Activated CD8-positive, alpha-beta T cell treated with anti-CD3 and anti-CD28 coated beads for 36 hours (primary cell): ENCODE data around the gene KRT6A. TPM values are rescaled to one million over a fixed set of nuclear protein-coding genes. Genes with fewer than 3 reads are reported as not detected.

Experiments used
- ATAC-seq: fragments of 200-7000 bp; cut with Tn5 transposase; one replicate; pipeline ENCODE4 v1.10.0; 2021; ENCODE audit warnings: mild to moderate bottlenecking, moderate library complexity
- CTCF ChIA-PET: fragments of 350-600 bp; sonication (Branson Sonifier 250); formaldehyde crosslinking; loops from one replicate; lab custom pipeline; 2021; ENCODE audit warnings: antibody characterized with exemption; lab: Charles Lee
- POLR2A ChIA-PET: fragments of 350-600 bp; sonication (Branson Sonifier 250); formaldehyde crosslinking; loops from one replicate; lab custom pipeline; 2021; ENCODE audit warnings: antibody characterized with exemption; lab: Charles Lee
- DNase-seq: peaks from one replicate; pipeline ENCODE4 v3.0.0-alpha.2; 2020
- H3K27ac Mint-ChIP-seq: one replicate; pipeline ENCODE4 v1.8.0; 2021; ENCODE audit warnings: mild to moderate bottlenecking, mixed read lengths
- H3K27me3 Mint-ChIP-seq: one replicate; pipeline ENCODE4 v1.8.0; 2021; ENCODE audit warnings: mixed read lengths
- H3K36me3 Mint-ChIP-seq: one replicate; pipeline ENCODE4 v1.8.0; 2021; ENCODE audit warnings: low read depth, mixed read lengths
- H3K4me1 Mint-ChIP-seq: one replicate; pipeline ENCODE4 v1.8.0; 2021; ENCODE audit warnings: low read depth, mixed read lengths
- H3K4me3 Mint-ChIP-seq: one replicate; pipeline ENCODE4 v1.8.0; 2021; ENCODE audit warnings: mild to moderate bottlenecking, moderate library complexity, mixed read lengths
- H3K9me3 Mint-ChIP-seq: one replicate; pipeline ENCODE4 v1.8.0; 2021; ENCODE audit warnings: mixed read lengths
- CTCF ChIP-seq: fragments of 200-600 bp; IDR thresholded peaks from one replicate; pipeline ENCODE4 v1.8.0; 2022; ENCODE audit warnings: antibody characterized with exemption, mild to moderate bottlenecking
- intact Hi-C: fragments of 100-400 bp; cut with micrococcal nuclease; formaldehyde crosslinking; loops from one replicate; pipeline ENCODE4 v1.10.0; 2022
- total RNA-seq, 2 experiments: library from RNA; stranded (reverse); gene quantifications; one replicate each; pipeline ENCODE4 v1.2.3, GENCODE V29; 2021

KRT6A gene
- not detected for total RNA-seq

GRCh38 chr12:52493172-52493571, at the start of gene KRT6A:
Gene KRT6A, minus strand, starts transcription at chr12:52493257. Its CDS starts 69 bp downstream, at chr12:52493188.
- no peak for ATAC-seq
- peaks cover 30% of the 10 kb centered on the region for H3K27me3 Mint-ChIP-seq
- TF ChIP-seq CTCF, result no peak
- H3K27ac Mint-ChIP-seq, result no peak within 1 kb of the TSS
- intact Hi-C loops, result no loop called here
- ChIA-PET CTCF (no interaction called here), POLR2A (no interaction called here)
- no peak within 1 kb of the TSS for H3K4me3 Mint-ChIP-seq
- no peak for DNase-seq
- H3K36me3 Mint-ChIP-seq, result no peaks in the 10 kb centered on the region
- no peaks in the 10 kb centered on the region for H3K4me1 Mint-ChIP-seq
- H3K9me3 Mint-ChIP-seq, result no peaks in the 10 kb centered on the region

GRCh38 chr12:52542157-52542556, 49.1 kb upstream of the KRT6A start:
- POLR2A ChIA-PET, result no interaction called here
- no peak for ATAC-seq
- DNase-seq, result no peak
- intact Hi-C loops, result no loop called here
- Mint-ChIP-seq H3K4me3 (no peak overlapping the region), H3K27ac (no peak overlapping the region), H3K27me3 (no peaks in the 10 kb centered on the region), H3K4me1 (peaks cover 4% of the 10 kb centered on the region), H3K36me3 (no peaks in the 10 kb centered on the region), H3K9me3 (no peaks in the 10 kb centered on the region)
- CTCF ChIA-PET, result no interaction called here
- no peak for TF ChIP-seq CTCF

GRCh38 chr12:52541709-52542108, 48.7 kb upstream of the KRT6A start:
- no peaks in the 10 kb centered on the region for H3K27me3 Mint-ChIP-seq
- intact Hi-C loops, result no loop called here

GRCh38 chr12:52540531-52540930, 47.5 kb upstream of the KRT6A start:
- POLR2A ChIA-PET, result no interaction called here
- no peak for TF ChIP-seq CTCF
- peaks cover 4% of the 10 kb centered on the region for H3K4me1 Mint-ChIP-seq
- CTCF ChIA-PET, result no interaction called here
- ATAC-seq, result no peak
- intact Hi-C loops, result no loop called here
- no peak overlapping the region for H3K4me3 Mint-ChIP-seq
- no peaks in the 10 kb centered on the region for H3K9me3 Mint-ChIP-seq
- DNase-seq, result no peak
- no peaks in the 10 kb centered on the region for H3K27me3 Mint-ChIP-seq
- no peak overlapping the region for H3K27ac Mint-ChIP-seq
- no peaks in the 10 kb centered on the region for H3K36me3 Mint-ChIP-seq

More at GRCh38 chr12:52541709-52542108, 48.7 kb upstream of the KRT6A start:
- CTCF ChIA-PET, result no interaction called here
- no peak overlapping the region for H3K27ac Mint-ChIP-seq
- no peak overlapping the region for H3K4me3 Mint-ChIP-seq
- no peak for ATAC-seq
- no peaks in the 10 kb centered on the region for H3K36me3 Mint-ChIP-seq
- POLR2A ChIA-PET, result no interaction called here
- no peak for DNase-seq
- no peak for TF ChIP-seq CTCF
- peaks cover 4% of the 10 kb centered on the region for H3K4me1 Mint-ChIP-seq
- H3K9me3 Mint-ChIP-seq, result no peaks in the 10 kb centered on the region

- no peaks in the 10 kb centered on the region for H3K27me3 Mint-ChIP-seq
- CTCF ChIA-PET, result interaction anchor here (1.5 kb wide), 1 partner anchor 331 kb away, joined by 3 read pairs; no protein-coding TSS in a partner anchor
- no peaks in the 10 kb centered on the region for H3K9me3 Mint-ChIP-seq
- ATAC-seq, result no peak
- intact Hi-C loops, result no loop called here
- POLR2A ChIA-PET, result no interaction called here
- H3K27ac Mint-ChIP-seq, result no peak overlapping the region
- TF ChIP-seq CTCF, result no peak
- no peak overlapping the region for H3K4me3 Mint-ChIP-seq
- peaks cover 4% of the 10 kb centered on the region for H3K4me1 Mint-ChIP-seq
- no peaks in the 10 kb centered on the region for H3K36me3 Mint-ChIP-seq
- no peak for DNase-seq
These were observed 46.7 kb upstream of the KRT6A start for GRCh38 chr12:52539821-52540173.
